GM12878 (cell line): ENCODE data around the gene POC5. TPM values are rescaled to one million over a fixed set of nuclear protein-coding genes. Genes with fewer than 3 reads are reported as not detected.

Experiments
- ATAC-seq: fragments of 200-7000 bp; cut with Tn5 transposase; 3 replicates; pipeline ENCODE4 v1.9.1; 2020; ENCODE audit warnings: mild to moderate bottlenecking, moderate library complexity
- BruUV-seq: library from RNA; stranded (reverse); fragments of 400-500 nt; replicated peaks from 2 replicates; lab custom pipeline; 2021; lab: Mats Ljungman, UMichigan
- CTCF ChIA-PET: fragments of 300-600 bp; sonication (Branson Sonifier 250); formaldehyde crosslinking; extraction: SDS; loops from one replicate; lab custom pipeline; 2021; ENCODE audit warnings: inconsistent platforms; lab: Yijun Ruan, JAX
- POLR2A ChIA-PET: fragments of 350-600 bp; formaldehyde crosslinking; extraction: SDS; loops from one replicate; lab custom pipeline; 2021; ENCODE audit warnings: inconsistent platforms; lab: Charles Lee
- RAD21 ChIA-PET: fragments of 300-600 bp; sonication (Branson Sonifier 250); formaldehyde crosslinking; loops from one replicate; lab custom pipeline; 2023; ENCODE audit warnings: antibody characterized with exemption; ENCODE audit not compliant: unreplicated experiment; lab: Charles Lee
- SMC1A ChIA-PET: fragments of 300-600 bp; sonication (Branson Sonifier 250); formaldehyde crosslinking; loops from one replicate; lab custom pipeline; 2023; ENCODE audit not compliant: unreplicated experiment, uncharacterized antibody; lab: Charles Lee
- DNase-seq: peaks from one replicate; pipeline ENCODE4 v3.0.0-alpha.2; 2011; ENCODE audit warnings: low read depth, low spot score
- FAIRE-seq: peaks from 3 replicates; lab custom pipeline; 2011; peaks lifted over from hg19 to GRCh38; lab: Jason Lieb, UNC
- H2AFZ ChIP-seq: 2 replicates; pipeline ENCODE4 v1.6.0; 2011; ENCODE audit warnings: low read depth, low read length, control low read depth; ENCODE audit not compliant: control insufficient read depth
- H3K27ac ChIP-seq: 2 replicates; pipeline ENCODE4 v1.5.1; 2011; ENCODE audit warnings: control low read depth; ENCODE audit not compliant: control insufficient read depth, insufficient read depth
- H3K27me3 ChIP-seq, 2 experiments: replicated peaks in 1 of 2; 2 replicates each; pipeline versions ENCODE4 v1.6.0 to v1.6.1; 2011; ENCODE audit warnings: low read length in 1 of 2; ENCODE audit not compliant: control insufficient read depth in 2 of 2, insufficient read depth in 2 of 2
- H3K36me3 ChIP-seq, 2 experiments: 2 replicates each; pipeline ENCODE4 v1.5.1; 2011; ENCODE audit warnings: low read length in 1 of 2; ENCODE audit not compliant: control insufficient read depth in 2 of 2, insufficient read depth in 2 of 2
- H3K4me1 ChIP-seq: 2 replicates; pipeline ENCODE4 v1.6.1; 2011; ENCODE audit warnings: mild to moderate bottlenecking, low read length, moderate library complexity, mixed read lengths; ENCODE audit not compliant: control insufficient read depth, insufficient read depth
- H3K4me2 ChIP-seq: 2 replicates; pipeline ENCODE4 v1.6.0; 2011; ENCODE audit warnings: control low read depth; ENCODE audit not compliant: control insufficient read depth, insufficient read depth
- H3K4me3 ChIP-seq: fragments of 200-600 bp; sonication (generic); 2 replicates; pipeline ENCODE4 v1.5.1; 2016
- H3K79me2 ChIP-seq: 2 replicates; pipeline ENCODE4 v1.6.0; 2011; ENCODE audit warnings: low read length; ENCODE audit not compliant: control insufficient read depth, insufficient read depth
- H3K9ac ChIP-seq: 2 replicates; pipeline ENCODE4 v1.8.0; 2011; ENCODE audit warnings: low read length, control low read depth, mixed read lengths; ENCODE audit not compliant: control insufficient read depth, insufficient read depth
- H3K9me3 ChIP-seq: replicated peaks from 3 replicates; pipeline ENCODE4 v1.5.1; 2011; ENCODE audit warnings: mild to moderate bottlenecking, low read length; ENCODE audit not compliant: control insufficient read depth, insufficient read depth
- H4K20me1 ChIP-seq: 2 replicates; pipeline ENCODE4 v1.6.0; 2011; ENCODE audit not compliant: control insufficient read depth, insufficient read depth
- ASH2L ChIP-seq: fragments of 300-600, 200-600 bp; sonication (generic); IDR thresholded peaks from 2 replicates; pipeline ENCODE4 v1.6.1; 2017; ENCODE audit warnings: low read depth, mild to moderate bottlenecking, borderline replicate concordance
- FOXM1 ChIP-seq: IDR thresholded peaks from 2 replicates; pipeline ENCODE4 v1.6.1; 2012; ENCODE audit warnings: low read depth, mild to moderate bottlenecking, inconsistent platforms, low read length, moderate library complexity
- GATAD2B ChIP-seq: fragments of 450-650 bp; conservative IDR thresholded peaks from 2 replicates; pipeline ENCODE4 v1.6.1; 2017; ENCODE audit warnings: low read depth, mild to moderate bottlenecking, moderate library complexity
- IKZF1 ChIP-seq: fragments of 450-650 bp; conservative IDR thresholded peaks from 2 replicates; pipeline ENCODE4 v1.6.1; 2017; ENCODE audit warnings: antibody characterized with exemption, mild to moderate bottlenecking
- JUNB ChIP-seq: IDR thresholded peaks from 2 replicates; pipeline ENCODE4 v1.6.1; 2016; ENCODE audit warnings: antibody characterized with exemption, mild to moderate bottlenecking
- JUND ChIP-seq: IDR thresholded peaks from 2 replicates; pipeline ENCODE4 v1.6.1; 2012; ENCODE audit warnings: low read depth, mild to moderate bottlenecking, low read length, improper control_type of control experiment, moderate library complexity
- KDM1A ChIP-seq: fragments of 200-600 bp; sonication (generic); IDR thresholded peaks from 2 replicates; pipeline ENCODE4 v1.6.1; 2016; ENCODE audit warnings: borderline replicate concordance
- KLF5 ChIP-seq: fragments of 450-650 bp; IDR thresholded peaks from 2 replicates; pipeline ENCODE4 v1.6.1; 2014; ENCODE audit warnings: mild to moderate bottlenecking; ENCODE audit not compliant: partially characterized antibody
- NFYB ChIP-seq: IDR thresholded peaks from 2 replicates; pipeline ENCODE4 v1.6.1; 2011; ENCODE audit warnings: low read depth, mild to moderate bottlenecking, low read length, improper control_type of control experiment, moderate library complexity; ENCODE audit not compliant: insufficient read depth
- RAD51 ChIP-seq: fragments of 450-650 bp; IDR thresholded peaks from 2 replicates; pipeline ENCODE4 v1.6.1; 2016; ENCODE audit warnings: moderate library complexity, mild to moderate bottlenecking, inconsistent platforms
- RCOR1 ChIP-seq: conservative IDR thresholded peaks from 2 replicates; pipeline ENCODE4 v1.6.1; 2012; ENCODE audit warnings: low read depth, low read length, improper control_type of control experiment
- SIX5 ChIP-seq: IDR thresholded peaks from 2 replicates; pipeline ENCODE4 v1.6.1; 2011; ENCODE audit warnings: mild to moderate bottlenecking, low read depth, low read length, moderate library complexity; ENCODE audit not compliant: severe bottlenecking
- SPI1 ChIP-seq: IDR thresholded peaks from 2 replicates; pipeline ENCODE4 v1.6.1; 2011; ENCODE audit warnings: low read depth, mild to moderate bottlenecking, low read length, moderate library complexity, borderline replicate concordance; ENCODE audit not compliant: insufficient read depth
- SUPT20H ChIP-seq: IDR thresholded peaks from 2 replicates; pipeline ENCODE4 v1.6.1; 2011; ENCODE audit warnings: low read depth, mild to moderate bottlenecking, low read length, moderate library complexity, borderline replicate concordance; ENCODE audit not compliant: control insufficient read depth
- TARDBP ChIP-seq: IDR thresholded peaks from 2 replicates; pipeline ENCODE4 v1.6.1; 2016; ENCODE audit warnings: borderline replicate concordance
- TBL1XR1 ChIP-seq: IDR thresholded peaks from 2 replicates; pipeline ENCODE4 v1.6.1; 2012; ENCODE audit warnings: low read depth, low read length, improper control_type of control experiment
- TCF12 ChIP-seq: IDR thresholded peaks from 2 replicates; pipeline ENCODE4 v1.6.1; 2011; ENCODE audit warnings: low read depth, mild to moderate bottlenecking, low read length
- WRNIP1 ChIP-seq: IDR thresholded peaks from 2 replicates; pipeline ENCODE4 v1.6.1; 2011; ENCODE audit warnings: low read depth, low read length, improper control_type of control experiment, borderline replicate concordance
- YY1 ChIP-seq: IDR thresholded peaks from 2 replicates; pipeline ENCODE4 v1.6.1; 2011; ENCODE audit warnings: low read depth, mild to moderate bottlenecking, low read length
- ZSCAN29 ChIP-seq: fragments of 450-650 bp; IDR thresholded peaks from 2 replicates; pipeline ENCODE4 v1.6.1; 2017; ENCODE audit warnings: mild to moderate bottlenecking, moderate library complexity
- ZZZ3 ChIP-seq: IDR thresholded peaks from 2 replicates; pipeline ENCODE4 v1.6.1; 2011; ENCODE audit warnings: low read depth; ENCODE audit not compliant: control insufficient read depth, insufficient read length
- whole genome bisulfite sequencing: methylation state at CpG from one replicate; pipeline ENCODE4 v1.1.6; 2016; ENCODE audit warnings: low lambda C conversion rate; ENCODE audit not compliant: insufficient replicate concordance, insufficient coverage; ENCODE audit errors: missing lambda C conversion rate; 5-methylcytosine and 5-hydroxymethylcytosine counted together
- in situ Hi-C: fragments of 300-500 bp; cut with MboI; formaldehyde crosslinking; loops from 9 replicates; pipeline ENCODE4 v1.14.3; 2018; ENCODE audit warnings: mixed read lengths
- intact Hi-C: fragments of 100-400 bp; cut with micrococcal nuclease; formaldehyde crosslinking; loops from one replicate; pipeline ENCODE4 v1.14.2; 2022; ENCODE audit not compliant: unreplicated experiment
- polyA plus RNA-seq, 11 experiments: library from polyadenylated mRNA; depleted of rRNA in 4 of 11; unstranded in 6 of 11; stranded (reverse) in 5 of 11; fragments of >200 nt; fragmentation: Nextera tagmentation in 4 of 11; fragmentation: Illumina TruSeq in 1 of 11; extraction: Ambion mirVana in 4 of 11; extraction: Trizol in 1 of 11; gene quantifications; 1 replicate in 1 of 11; 2 replicates in 10 of 11; pipeline versions ENCODE4 v1.2.1 to v1.2.3, GENCODE V29; 2011 to 2016; ENCODE audit warnings: inconsistent platforms in 2 of 11, missing spikeins in 2 of 11, low read depth in 1 of 11
- total RNA-seq, 4 experiments: library from RNA; depleted of rRNA in 3 of 4; stranded (reverse); fragments of >200 nt in 3 of 4; fragmentation: Illumina TruSeq in 1 of 4; extraction: Trizol in 1 of 4; gene quantifications; 2 replicates each; pipeline versions ENCODE4 v1.2.1 to v1.2.3, GENCODE V29; 2013 to 2021

Gene POC5
- total and polyA plus RNA-seq, 10 of the 15 experiments (the other 5 are each of a cell fraction or from before 2014, with no cell fraction given): 13.1 to 25.6 (median 21.8) TPM

DNA sequence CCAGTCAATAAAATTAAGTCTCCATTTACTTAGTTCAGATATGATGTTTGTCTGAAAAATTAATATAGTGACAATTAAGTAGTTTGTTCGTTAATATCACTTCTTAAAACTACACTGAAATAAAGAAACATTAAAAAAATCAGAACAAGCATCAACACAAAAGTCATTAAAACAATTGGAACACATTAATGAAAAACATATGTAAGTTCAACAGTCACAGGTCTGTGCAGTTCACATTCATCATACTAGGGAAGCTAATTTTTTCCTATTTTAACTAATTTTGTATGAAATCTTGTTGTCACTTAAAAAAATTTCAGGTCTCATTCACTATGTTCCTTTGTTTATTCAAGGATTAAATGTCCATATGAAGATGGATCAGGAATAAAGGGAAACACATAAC lies 22.5 kb downstream of the POC5 start:
- in situ Hi-C loops: no loop called here
- CTCF ChIA-PET: no interaction called here
- POLR2A ChIA-PET: no interaction called here
- Histone ChIP-seq H4K20me1 (no peaks in the 10 kb centered on the region), H3K4me3 (no peak overlapping the region), H2AFZ (no peak overlapping the region), H3K79me2 (no peaks in the 10 kb centered on the region), H3K36me3 (peaks cover 0 to 13% of the 10 kb centered on the region in 2 experiments; a peak in 3 of 4 replicates), H3K9ac (no peak overlapping the region), H3K27ac (no peak overlapping the region), H3K27me3 (no peaks in the 10 kb centered on the region), H3K9me3 (no peaks in the 10 kb centered on the region), H3K4me1 (no peaks in the 10 kb centered on the region), H3K4me2 (no peak overlapping the region)
- DNase-seq: no peak
- intact Hi-C loops: no loop called here
- no peak for ATAC-seq
- RAD21 ChIA-PET: no interaction called here
- no TSS peak for BruUV-seq
- WGBS: 94% methylated on average over 1 of the region's 1 CpG
- no peak for FAIRE-seq
- SMC1A ChIA-PET: no interaction called here
- TF ChIP-seq KLF5 (no peak), FOXM1 (no peak), TBL1XR1 (no peak), ASH2L (no peak), RAD51 (no peak), GATAD2B (no peak), JUND (no peak), ZZZ3 (no peak)

DNA sequence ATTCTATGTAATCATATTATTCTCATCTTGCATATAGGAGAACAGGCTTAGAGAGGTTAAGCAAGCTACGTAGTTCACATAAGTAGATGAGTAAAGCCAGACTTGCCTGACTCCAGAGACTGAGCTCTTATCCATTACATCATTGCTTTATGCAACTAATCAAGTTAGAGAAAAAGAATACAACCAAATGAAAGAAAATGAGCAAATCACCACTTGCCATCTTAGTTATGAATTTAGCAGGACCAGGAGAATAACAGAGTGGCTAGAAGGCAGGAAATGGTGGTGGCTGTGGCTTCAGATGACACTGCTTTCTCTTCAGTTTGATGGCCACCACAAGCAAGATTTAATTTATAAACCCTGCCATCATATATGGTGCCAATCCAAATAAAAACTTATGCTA lies 26.6 kb downstream of the POC5 start:
- H3K4me1 ChIP-seq: no peaks in the 10 kb centered on the region
- 95% methylated on average over 1 of the region's 1 CpG for WGBS
- H3K36me3 ChIP-seq: peaks cover 0 to 13% of the 10 kb centered on the region in 2 experiments; a peak in 3 of 4 replicates
- no TSS peak for BruUV-seq
- ChIA-PET RAD21 (no interaction called here), SMC1A (interaction anchor here (0.6 to 2.4 kb wide), 4 partner anchors 10 to 405 kb away, joined by 3 to 8 read pairs (median 6); no protein-coding TSS in a partner anchor), CTCF (interaction anchor here (0.7 to 1.7 kb wide), 4 partner anchors 10 to 618 kb away, joined by 3 to 4 read pairs (median 4); no protein-coding TSS in a partner anchor), POLR2A (interaction anchor here (1.6 kb wide), 1 partner anchor 10 kb away, joined by 3 read pairs; no protein-coding TSS in a partner anchor)
- FAIRE-seq (no peak), DNase-seq (no peak), ATAC-seq (no peak)
- no peak overlapping the region for H3K27ac ChIP-seq
- no peak overlapping the region for H3K4me2 ChIP-seq
- no peaks in the 10 kb centered on the region for H3K27me3 ChIP-seq
- in situ Hi-C loops (no loop called here), intact Hi-C loops (no loop called here)
- no peaks in the 10 kb centered on the region for H3K9me3 ChIP-seq
- no peak overlapping the region for H3K9ac ChIP-seq
- no peaks in the 10 kb centered on the region for H3K79me2 ChIP-seq
- H2AFZ ChIP-seq: no peak overlapping the region
- H4K20me1 ChIP-seq: no peaks in the 10 kb centered on the region
- no peak overlapping the region for H3K4me3 ChIP-seq
- TF ChIP-seq IKZF1 (no peak), TCF12 (no peak), SPI1 (no peak), FOXM1 (no peak), JUNB (no peak), NFYB (no peak), TARDBP (no peak), TBL1XR1 (no peak), KDM1A (no peak), ZSCAN29 (no peak), WRNIP1 (no peak), SIX5 (no peak), YY1 (no peak), SUPT20H (no peak), RCOR1 (no peak)
